GM12878 (cell line): ENCODE results near the gene MROH7.

Experiments used
- CEBPB ChIP-seq, 2 experiments: fragments of 150-350 bp in 1 of 2; IDR thresholded peaks; 2 replicates each; pipeline ENCODE4 v1.6.1; 2012 to 2014; ENCODE audit warnings: low read depth in 2 of 2, low read length in 2 of 2, borderline replicate concordance in 1 of 2, inconsistent platforms in 1 of 2
- EP300 ChIP-seq, 2 experiments: fragments of 150-350 bp in 1 of 2; IDR thresholded peaks; 2 replicates each; pipeline ENCODE4 v1.6.1; 2011 to 2012; ENCODE audit warnings: low read depth in 2 of 2, low read length in 2 of 2, borderline replicate concordance in 1 of 2, improper control_type of control experiment in 1 of 2, inconsistent platforms in 1 of 2; ENCODE audit not compliant: control insufficient read depth in 1 of 2
- EZH2 ChIP-seq: IDR thresholded peaks from 2 replicates; pipeline ENCODE4 v1.6.1; 2012; ENCODE audit warnings: low read depth, mild to moderate bottlenecking, control low read depth, inconsistent platforms, low read length, borderline replicate concordance; ENCODE audit not compliant: control insufficient read depth
- KDM1A ChIP-seq: fragments of 200-600 bp; sonication (generic); IDR thresholded peaks from 2 replicates; pipeline ENCODE4 v1.6.1; 2016; ENCODE audit warnings: borderline replicate concordance
- MTA2 ChIP-seq: fragments of 450-650 bp; IDR thresholded peaks from 2 replicates; pipeline ENCODE4 v1.6.1; 2016; ENCODE audit warnings: low read depth, mild to moderate bottlenecking, moderate library complexity
- MYC ChIP-seq: IDR thresholded peaks from 2 replicates; pipeline ENCODE4 v1.6.1; 2011; ENCODE audit warnings: mild to moderate bottlenecking, low read length, moderate library complexity, inconsistent platforms; ENCODE audit not compliant: insufficient read depth, insufficient replicate concordance, insufficient read length, severe bottlenecking
- NFIC ChIP-seq: IDR thresholded peaks from 2 replicates; pipeline ENCODE4 v1.6.1; 2012; ENCODE audit warnings: low read depth, mild to moderate bottlenecking, inconsistent platforms, low read length, moderate library complexity
- NFXL1 ChIP-seq: fragments of 450-650 bp; IDR thresholded peaks from 2 replicates; pipeline ENCODE4 v1.6.1; 2017; ENCODE audit warnings: antibody characterized with exemption, mild to moderate bottlenecking, borderline replicate concordance
- POLR2A ChIP-seq: IDR thresholded peaks from 2 replicates; pipeline ENCODE4 v1.6.1; 2011; ENCODE audit warnings: low read depth, mild to moderate bottlenecking, low read length
- RCOR1 ChIP-seq: conservative IDR thresholded peaks from 2 replicates; pipeline ENCODE4 v1.6.1; 2012; ENCODE audit warnings: low read depth, low read length, improper control_type of control experiment
- SUZ12 ChIP-seq: fragments of 200-600 bp; sonication (generic); IDR thresholded peaks from one replicate; pipeline ENCODE4 v1.6.1; 2018; ENCODE audit warnings: antibody characterized with exemption, mild to moderate bottlenecking; ENCODE audit not compliant: unreplicated experiment
- TF ChIP-seq, protein P1 (sequence below), 3 experiments: IDR thresholded peaks in 2 of 3; conservative IDR thresholded peaks in 1 of 3; 2 replicates each; pipeline ENCODE4 v1.5.1; 2011; ENCODE audit warnings: low read depth in 3 of 3, low read length in 3 of 3, mild to moderate bottlenecking in 3 of 3, control low read depth in 2 of 3, moderate library complexity in 2 of 3, inconsistent platforms in 1 of 3, mixed read lengths in 1 of 3; ENCODE audit not compliant: control insufficient read depth in 2 of 3, insufficient read depth in 1 of 3; ENCODE audit errors: extremely low read depth in 1 of 3
- TF ChIP-seq, protein P2 (sequence below): IDR thresholded peaks from 2 replicates; pipeline ENCODE4 v1.6.1; 2012; ENCODE audit warnings: mild to moderate bottlenecking, low read depth, low read length

DNA sequence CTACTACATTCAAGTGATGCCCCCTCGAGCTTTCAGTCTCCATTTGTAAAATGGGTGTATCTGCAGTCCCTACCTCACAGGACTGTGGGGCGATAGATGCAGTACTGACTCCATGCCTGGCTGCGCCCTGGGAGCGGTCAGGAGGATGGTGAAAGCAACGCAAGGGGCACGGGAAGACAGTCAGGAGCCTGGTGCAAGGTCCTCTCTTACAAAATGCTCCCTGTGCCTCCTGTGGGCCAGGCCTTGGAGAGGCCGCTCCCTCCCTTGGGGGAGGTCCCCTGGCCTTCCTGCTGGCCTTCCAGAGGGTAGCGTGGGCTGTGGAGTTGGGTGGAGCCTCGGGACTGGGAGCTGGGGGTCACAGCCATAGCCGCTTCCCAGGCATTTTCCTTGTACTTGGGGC lies 39.9 kb upstream of the MROH7 start:
- TF ChIP-seq SUZ12 (no peak), POLR2A (no peak), MYC (no peak), NFXL1 (no peak), RCOR1 (no peak), EP300 (IDR thresholded peaks at IDR 0.05; ENCODE audit: borderline replicate concordance in 1 of 2, control insufficient read depth in 1 of 2, low read depth in 2 of 2, low read length in 2 of 2) (no peak), KDM1A (no peak), CEBPB (IDR thresholded peaks at IDR 0.05; ENCODE audit: borderline replicate concordance in 1 of 2, low read depth in 2 of 2, low read length in 2 of 2) (no peak), NFIC (no peak), MTA2 (no peak), EZH2 (no peak)
- TF ChIP-seq, protein P1, sequence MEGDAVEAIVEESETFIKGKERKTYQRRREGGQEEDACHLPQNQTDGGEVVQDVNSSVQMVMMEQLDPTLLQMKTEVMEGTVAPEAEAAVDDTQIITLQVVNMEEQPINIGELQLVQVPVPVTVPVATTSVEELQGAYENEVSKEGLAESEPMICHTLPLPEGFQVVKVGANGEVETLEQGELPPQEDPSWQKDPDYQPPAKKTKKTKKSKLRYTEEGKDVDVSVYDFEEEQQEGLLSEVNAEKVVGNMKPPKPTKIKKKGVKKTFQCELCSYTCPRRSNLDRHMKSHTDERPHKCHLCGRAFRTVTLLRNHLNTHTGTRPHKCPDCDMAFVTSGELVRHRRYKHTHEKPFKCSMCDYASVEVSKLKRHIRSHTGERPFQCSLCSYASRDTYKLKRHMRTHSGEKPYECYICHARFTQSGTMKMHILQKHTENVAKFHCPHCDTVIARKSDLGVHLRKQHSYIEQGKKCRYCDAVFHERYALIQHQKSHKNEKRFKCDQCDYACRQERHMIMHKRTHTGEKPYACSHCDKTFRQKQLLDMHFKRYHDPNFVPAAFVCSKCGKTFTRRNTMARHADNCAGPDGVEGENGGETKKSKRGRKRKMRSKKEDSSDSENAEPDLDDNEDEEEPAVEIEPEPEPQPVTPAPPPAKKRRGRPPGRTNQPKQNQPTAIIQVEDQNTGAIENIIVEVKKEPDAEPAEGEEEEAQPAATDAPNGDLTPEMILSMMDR (IDR thresholded peaks at IDR 0.05 in 2 of 3, conservative IDR thresholded peaks at IDR 0.05 in 1 of 3; ENCODE audit: control insufficient read depth in 2 of 3, extremely low read depth in 1 of 3, insufficient read depth in 1 of 3, low read depth in 3 of 3, low read length in 3 of 3) = no peak
- TF ChIP-seq, protein P2, sequence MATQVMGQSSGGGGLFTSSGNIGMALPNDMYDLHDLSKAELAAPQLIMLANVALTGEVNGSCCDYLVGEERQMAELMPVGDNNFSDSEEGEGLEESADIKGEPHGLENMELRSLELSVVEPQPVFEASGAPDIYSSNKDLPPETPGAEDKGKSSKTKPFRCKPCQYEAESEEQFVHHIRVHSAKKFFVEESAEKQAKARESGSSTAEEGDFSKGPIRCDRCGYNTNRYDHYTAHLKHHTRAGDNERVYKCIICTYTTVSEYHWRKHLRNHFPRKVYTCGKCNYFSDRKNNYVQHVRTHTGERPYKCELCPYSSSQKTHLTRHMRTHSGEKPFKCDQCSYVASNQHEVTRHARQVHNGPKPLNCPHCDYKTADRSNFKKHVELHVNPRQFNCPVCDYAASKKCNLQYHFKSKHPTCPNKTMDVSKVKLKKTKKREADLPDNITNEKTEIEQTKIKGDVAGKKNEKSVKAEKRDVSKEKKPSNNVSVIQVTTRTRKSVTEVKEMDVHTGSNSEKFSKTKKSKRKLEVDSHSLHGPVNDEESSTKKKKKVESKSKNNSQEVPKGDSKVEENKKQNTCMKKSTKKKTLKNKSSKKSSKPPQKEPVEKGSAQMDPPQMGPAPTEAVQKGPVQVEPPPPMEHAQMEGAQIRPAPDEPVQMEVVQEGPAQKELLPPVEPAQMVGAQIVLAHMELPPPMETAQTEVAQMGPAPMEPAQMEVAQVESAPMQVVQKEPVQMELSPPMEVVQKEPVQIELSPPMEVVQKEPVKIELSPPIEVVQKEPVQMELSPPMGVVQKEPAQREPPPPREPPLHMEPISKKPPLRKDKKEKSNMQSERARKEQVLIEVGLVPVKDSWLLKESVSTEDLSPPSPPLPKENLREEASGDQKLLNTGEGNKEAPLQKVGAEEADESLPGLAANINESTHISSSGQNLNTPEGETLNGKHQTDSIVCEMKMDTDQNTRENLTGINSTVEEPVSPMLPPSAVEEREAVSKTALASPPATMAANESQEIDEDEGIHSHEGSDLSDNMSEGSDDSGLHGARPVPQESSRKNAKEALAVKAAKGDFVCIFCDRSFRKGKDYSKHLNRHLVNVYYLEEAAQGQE = no peak
